HCEC 1CT (cell line): ENCODE data around the gene SLC1A6.
"Not testable (repeated sequence)": the region's sequence is repeated elsewhere in the genome, so short reads cannot be mapped to it uniquely, and the experiment has no call there.

Source experiments
- DNase-seq: peaks from one replicate; pipeline ENCODE4 v3.0.0-alpha.2; 2017

SLC1A6 gene

DNA sequence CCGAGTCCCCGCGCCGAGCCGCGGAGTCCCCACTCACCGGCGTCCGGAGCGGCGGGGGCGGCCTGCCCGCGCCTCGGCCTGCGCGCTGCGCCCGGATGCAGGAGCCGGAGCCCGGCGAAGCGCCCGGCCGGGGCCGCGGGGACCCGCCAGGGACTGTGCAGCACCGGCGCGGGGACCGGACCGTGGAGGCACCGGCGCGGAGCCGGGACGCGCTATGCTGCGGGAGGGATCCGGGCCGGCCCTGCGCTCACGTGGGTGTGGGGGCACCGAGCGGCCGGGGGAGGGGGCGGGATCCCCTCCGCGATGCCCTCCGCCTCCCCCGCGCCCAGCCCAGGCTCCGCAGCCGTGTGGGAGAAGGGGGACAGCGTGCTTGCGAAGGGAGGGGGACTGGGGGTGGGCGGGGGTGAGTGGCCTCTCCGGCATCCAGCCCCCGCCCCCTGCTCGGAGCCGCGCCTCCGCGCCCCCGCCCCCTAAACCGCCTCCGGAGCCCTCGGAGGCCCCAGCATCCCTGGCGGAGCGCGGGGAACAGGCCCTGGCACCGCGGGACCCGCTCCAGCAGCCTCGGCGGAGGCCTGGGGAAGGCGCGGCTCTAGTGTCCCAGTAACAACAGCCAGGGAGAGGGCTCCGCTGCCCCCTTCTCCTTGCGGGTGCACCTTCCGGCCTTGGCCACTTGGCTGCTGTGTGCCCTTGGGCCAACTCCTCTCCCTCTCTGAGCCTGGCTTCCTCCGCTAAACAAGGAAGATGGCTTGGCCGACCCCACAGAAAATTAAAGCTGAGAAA is at the start of gene SLC1A6:
Gene SLC1A6 (minus strand): TSS at position 389 of the 780 bp plus-strand sequence. CDS start 6,954 bp downstream, outside the sequence.
- no peak for DNase-seq

DNA sequence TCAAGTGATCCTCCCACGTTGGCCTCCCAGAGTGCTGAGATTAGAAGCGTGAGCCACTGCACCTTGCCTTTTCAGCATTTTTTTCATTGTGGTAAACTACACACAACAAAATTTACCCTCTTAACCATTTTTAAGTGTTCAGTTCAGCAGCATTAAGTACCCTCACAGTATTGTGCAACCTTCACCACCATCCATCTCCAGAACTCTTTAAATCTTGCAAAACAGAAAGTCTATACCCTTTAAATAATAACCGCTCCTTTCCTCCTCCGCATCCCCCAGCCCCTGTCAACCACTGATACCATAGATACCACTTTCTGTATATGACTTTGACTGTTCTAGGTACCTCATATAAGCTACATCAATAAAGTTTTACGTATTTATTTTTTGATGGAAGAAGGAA is 48.8 kb upstream of the SLC1A6 start:
- DNase-seq = no peak

GRCh38 chr19:15025217-15025616 is 45.6 kb upstream of the SLC1A6 start:
- no peak for DNase-seq

DNA sequence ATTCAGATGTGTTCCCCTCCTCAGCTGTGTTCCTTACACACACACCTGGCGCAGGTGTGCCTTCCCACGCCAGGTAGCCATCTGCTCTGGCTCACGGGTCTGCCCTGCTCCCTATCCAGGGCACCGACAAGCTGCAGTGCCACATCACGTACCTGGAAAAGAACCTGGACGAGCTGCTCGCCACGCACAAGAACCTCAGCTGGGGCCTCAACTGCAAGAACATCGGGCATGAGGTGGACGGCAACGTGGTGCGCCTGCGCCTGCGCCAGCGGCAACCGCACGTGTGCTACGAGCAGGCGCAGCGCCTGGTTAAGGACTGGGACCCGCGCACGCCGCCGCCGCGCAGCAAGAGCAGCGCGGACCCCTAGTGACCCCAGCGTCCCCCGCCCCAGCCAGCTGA is 43.1 kb upstream of the SLC1A6 start:
- no peak for DNase-seq

GRCh38 chr19:15021286-15022007 is 41.8 kb upstream of the SLC1A6 start:
- no peak for DNase-seq

GRCh38 chr19:15018836-15019235 is 39.2 kb upstream of the SLC1A6 start:
- not testable (repeated sequence) for DNase-seq

- DNase-seq = no peak
Measured at GRCh38 chr19:15015946-15016542, 36.4 kb upstream of the SLC1A6 start.

DNA sequence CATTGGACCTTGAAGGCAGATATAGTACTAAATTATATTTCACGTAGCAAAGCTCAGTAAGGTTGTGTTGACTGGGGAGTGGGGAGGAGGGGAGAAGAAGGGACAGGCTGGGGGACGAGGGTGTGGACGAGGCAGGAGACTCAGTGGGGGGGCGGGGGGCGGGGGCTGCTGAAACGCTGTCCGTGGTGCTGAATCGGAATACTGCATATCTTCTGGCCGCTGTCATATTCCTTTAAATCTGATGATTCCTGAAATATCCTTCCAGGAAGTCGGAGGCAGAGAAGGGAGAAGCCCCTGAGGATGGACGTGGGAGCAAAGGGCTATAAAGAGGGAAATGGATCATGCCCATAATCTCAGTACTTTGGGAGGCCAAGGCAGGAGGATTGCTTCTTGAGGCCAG is 34.9 kb upstream of the SLC1A6 start:
- DNase-seq = no peak

GRCh38 chr19:15010501-15011300 is 31.0 kb upstream of the SLC1A6 start:
- DNase-seq = no peak

- no peak for DNase-seq
Measured at GRCh38 chr19:15008308-15008707, 28.6 kb upstream of the SLC1A6 start.

DNA sequence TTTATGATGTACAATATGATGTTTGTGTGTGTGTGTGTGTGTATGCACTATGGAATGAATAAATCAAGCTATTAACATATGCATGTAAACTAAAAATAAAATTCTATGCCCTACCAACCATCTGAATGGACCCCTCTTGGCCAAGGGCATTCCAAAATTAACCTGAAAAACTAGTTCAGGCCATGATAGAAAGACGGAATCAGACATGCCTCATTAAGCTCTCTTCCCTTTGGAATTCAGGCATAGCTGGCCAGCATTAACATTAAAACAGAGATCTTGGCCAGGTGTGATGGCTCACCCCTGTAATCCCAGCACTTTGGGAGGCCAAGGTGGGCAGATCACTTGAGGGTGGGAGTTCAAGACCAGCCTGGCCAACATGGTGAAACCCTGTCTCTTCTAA is 18.3 kb upstream of the SLC1A6 start:
- DNase-seq = no peak

DNA sequence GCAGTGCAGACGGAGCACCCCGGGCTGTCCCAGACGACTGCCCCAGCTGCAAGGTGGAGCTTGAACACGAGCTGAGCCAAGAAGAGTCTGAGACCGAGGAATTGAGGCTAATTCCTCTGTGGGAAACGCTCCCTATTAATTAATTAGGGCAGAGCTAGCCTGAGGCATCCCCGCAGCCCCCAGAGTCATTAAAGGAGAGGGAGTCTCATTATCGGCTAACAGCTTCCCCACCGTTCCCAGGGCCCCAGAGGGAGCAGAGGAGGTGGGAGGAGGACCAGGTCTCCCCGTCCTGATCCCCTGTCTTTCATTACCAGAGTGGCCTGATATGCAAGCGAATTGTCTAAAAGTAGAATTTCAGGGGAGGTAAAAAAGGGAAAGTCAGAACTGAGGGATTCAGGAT is 13.1 kb upstream of the SLC1A6 start:
- DNase-seq = no peak

- DNase-seq = no peak
Measured at GRCh38 chr19:14985133-14985532, 5.5 kb upstream of the SLC1A6 start.

- DNase-seq = no peak
Measured at GRCh38 chr19:14978161-14978776, 1.4 kb downstream of the SLC1A6 start.

- DNase-seq = no peak
Measured at GRCh38 chr19:14977128-14977527, 2.5 kb downstream of the SLC1A6 start.

- DNase-seq = no peak
Measured at GRCh38 chr19:14974488-14974887, 5.2 kb downstream of the SLC1A6 start.

DNA sequence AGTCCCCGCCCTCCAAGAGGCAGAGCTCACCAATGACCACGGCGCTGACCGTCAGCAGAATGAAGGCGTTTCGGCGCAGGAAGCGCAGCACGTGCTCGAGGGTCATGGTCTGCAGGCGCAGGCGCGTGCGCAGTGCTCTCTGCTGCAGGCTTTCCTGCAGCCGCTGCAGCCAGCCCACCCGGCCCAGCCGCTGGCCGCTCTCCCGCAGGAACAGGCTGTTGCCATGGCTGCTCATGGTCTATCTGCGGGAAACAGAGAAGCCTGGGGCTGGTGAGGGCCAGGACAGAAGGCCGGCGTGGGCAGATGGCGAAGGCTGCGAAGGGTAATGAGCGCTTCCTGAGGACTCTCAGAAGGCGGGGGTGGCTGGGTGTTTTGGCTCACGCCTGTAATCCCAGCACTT is 7.0 kb downstream of the SLC1A6 start:
- DNase-seq = no peak

GRCh38 chr19:14971474-14971873 is 8.2 kb downstream of the SLC1A6 start:
- no peak for DNase-seq

DNA sequence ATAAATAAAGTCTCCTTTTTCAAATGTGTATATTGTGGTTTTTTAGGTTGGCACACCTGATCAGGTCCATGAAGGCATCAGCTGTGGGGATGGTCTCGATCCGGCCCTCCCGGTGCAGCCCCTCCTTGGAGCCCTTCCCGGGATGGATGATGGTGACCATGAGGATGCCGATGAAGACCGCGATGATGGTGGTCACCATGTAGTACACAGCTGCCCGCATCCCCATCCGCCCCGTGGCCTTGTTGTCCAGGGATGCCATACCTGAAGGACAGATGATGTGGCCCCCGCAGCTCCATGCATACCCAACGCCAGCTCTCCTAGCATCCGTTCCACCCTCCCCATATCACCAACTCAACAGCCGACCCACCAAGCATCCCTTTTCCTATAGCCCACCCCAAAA is 11.4 kb downstream of the SLC1A6 start:
- no peak for DNase-seq

DNA sequence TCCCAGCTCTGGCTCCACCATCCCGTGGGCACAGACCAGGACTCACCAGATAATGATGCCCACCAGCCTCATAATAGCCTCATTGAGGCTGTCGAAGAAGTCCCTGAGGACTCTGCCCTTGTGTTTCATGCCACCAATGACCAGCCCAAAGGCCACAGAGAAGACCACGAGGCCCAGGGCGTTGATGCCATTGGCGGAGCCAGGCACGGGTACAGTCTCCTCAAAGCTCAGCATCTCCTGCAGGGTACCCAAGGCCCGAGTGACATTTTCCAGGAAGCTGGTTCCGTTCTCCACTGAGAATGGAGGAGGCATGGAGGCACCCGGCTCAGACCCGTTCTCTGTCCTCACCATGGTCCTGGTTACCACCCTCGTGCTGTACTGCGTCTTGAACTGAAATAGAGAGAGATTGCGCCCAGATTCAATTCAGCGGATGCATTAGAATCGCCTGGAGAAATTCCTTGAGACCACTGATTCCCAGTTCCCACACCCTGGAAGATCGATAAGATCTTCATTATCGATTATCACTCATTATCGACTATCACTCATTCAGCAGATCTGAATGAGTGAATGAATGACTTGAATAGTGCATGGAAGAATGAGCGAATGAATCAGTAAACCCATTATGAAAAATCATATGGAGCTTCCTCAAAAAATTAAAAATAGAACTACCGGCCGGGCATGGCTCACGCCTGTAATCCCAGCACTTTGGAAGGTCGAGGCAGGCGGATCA is 17.5 kb downstream of the SLC1A6 start:
- DNase-seq = no peak

- DNase-seq = no peak
Measured at GRCh38 chr19:14959263-14959662, 20.4 kb downstream of the SLC1A6 start.

DNA sequence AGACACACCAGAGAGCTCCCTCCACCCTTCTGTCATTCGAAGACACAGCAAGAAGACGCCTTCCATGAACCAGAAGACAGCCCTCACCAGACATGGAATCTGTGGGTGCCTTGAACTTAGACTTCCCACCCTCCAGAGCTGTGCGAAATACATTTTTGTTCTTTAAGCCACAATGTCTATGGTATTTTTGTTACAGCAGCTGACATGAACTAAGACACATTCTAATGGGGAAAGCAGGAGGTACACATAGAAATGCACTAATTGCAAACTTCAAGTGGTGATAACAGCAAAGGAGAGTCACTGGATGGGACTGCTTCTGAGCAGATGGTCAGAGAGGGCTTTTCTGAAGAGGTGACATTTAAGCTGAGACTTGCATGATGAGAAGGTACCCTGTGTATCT is 22.2 kb downstream of the SLC1A6 start:
- no peak for DNase-seq
